Measurements from ENCODE around the gene SPATA17.

The SPATA17 gene

DNA sequence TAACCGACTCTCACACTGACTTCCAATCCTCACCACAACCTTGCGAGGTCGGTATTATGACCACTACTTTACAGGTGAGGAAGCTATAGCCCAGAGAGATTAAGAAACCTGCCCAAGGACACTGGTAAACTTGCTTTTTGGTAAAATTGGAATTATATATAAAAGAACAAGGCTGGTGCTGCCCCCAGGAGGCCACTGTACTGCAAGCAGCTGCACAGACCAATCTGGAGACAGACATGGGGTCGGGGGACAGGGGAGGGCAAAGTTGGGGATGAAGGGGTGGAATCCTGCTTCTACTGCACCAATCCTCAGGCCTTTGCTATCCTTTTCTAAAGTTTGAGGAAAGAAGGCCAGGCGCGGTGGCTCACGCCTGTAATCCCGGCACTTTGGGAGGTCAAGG lies 280.8 kb downstream of the SPATA17 start:
- no peak for DNase-seq (ENCODE audit: low spot score)

- DNase-seq (ENCODE audit: low spot score): no peak
These were observed 286.2 kb downstream of the SPATA17 start for GRCh38 chr1:217917281-217917887.

GRCh38 chr1:217919683-217920388 lies 288.7 kb downstream of the SPATA17 start:
- no peak for DNase-seq (ENCODE audit: low spot score)

Data from AG08395 (cell line).